Renal cortical epithelial cell (primary cell): ENCODE results near the gene SLC17A4. TPM values are rescaled to one million over a fixed set of nuclear protein-coding genes. Genes with fewer than 3 reads are reported as not detected.
A peak's percentile ranks its signal among the peaks of the same experiment; 100 is the strongest.

Experiments used
- DNase-seq: peaks from one replicate; pipeline ENCODE4 v3.0.0-alpha.2; 2011; ENCODE audit warnings: low read depth
- total RNA-seq: library from RNA; depleted of rRNA; stranded (reverse); fragments of >200 nt; gene quantifications from 2 replicates; pipeline ENCODE4 v1.2.3, GENCODE V29; 2014

The SLC17A4 gene, protein sequence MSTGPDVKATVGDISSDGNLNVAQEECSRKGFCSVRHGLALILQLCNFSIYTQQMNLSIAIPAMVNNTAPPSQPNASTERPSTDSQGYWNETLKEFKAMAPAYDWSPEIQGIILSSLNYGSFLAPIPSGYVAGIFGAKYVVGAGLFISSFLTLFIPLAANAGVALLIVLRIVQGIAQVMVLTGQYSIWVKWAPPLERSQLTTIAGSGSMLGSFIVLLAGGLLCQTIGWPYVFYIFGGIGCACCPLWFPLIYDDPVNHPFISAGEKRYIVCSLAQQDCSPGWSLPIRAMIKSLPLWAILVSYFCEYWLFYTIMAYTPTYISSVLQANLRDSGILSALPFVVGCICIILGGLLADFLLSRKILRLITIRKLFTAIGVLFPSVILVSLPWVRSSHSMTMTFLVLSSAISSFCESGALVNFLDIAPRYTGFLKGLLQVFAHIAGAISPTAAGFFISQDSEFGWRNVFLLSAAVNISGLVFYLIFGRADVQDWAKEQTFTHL
- 4.8 TPM in 1 of 2 replicates, not detected in the other for total RNA-seq

GRCh38 chr6:25754535-25754934, at the start of gene SLC17A4:
Gene SLC17A4, plus strand, starts transcription at chr6:25754742. Its CDS starts 7,221 bp downstream, at chr6:25761963.
- DNase-seq: peak; percentile 45

- DNase-seq: peak; percentile 60
Measured at GRCh38 chr6:25706314-25707014, 48.1 kb upstream of the SLC17A4 start.

GRCh38 chr6:25709761-25710160, 44.8 kb upstream of the SLC17A4 start:
- no peak for DNase-seq

DNA sequence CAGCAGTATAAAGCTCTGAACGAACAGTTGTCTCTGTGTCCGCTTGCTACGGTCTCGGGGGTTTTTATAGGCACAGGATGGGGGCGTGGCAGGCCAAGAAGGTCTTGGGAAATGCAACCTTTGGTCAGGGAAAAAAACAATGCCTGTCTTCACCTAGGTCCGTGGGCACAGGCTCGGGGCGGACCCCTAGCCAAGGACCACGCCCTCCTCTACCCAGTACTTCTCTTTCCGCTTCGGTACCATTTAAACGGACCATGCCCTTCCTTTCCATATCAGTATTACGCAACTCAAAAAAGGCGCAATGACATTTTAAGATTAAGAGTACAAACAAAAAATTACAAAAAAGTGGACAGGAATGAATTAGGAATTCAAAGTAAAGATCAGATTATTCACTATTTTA, 44.3 kb upstream of the SLC17A4 start:
- DNase-seq: no peak

- peak; percentile 19 for DNase-seq
Measured at GRCh38 chr6:25713824-25714223, 40.7 kb upstream of the SLC17A4 start.

DNA sequence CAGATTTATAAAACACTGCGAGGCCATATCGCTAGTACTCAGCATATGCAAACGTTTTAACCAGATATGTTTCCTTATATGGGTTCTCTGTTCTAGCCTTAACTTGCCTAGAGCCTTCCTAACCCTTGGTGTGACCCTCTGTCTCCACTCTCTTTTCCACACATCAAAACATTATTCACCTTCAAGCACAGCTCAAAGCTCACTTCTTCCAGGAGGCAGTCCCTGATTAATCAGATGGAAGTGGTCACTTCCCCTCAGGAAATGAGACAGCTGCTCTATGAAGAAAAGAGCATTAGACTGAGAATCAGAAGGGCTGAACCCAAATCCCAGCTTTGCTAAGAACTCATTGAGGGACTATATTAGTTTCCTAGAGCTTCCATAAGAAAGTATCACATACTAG, 39.8 kb upstream of the SLC17A4 start:
- DNase-seq: no peak

DNA sequence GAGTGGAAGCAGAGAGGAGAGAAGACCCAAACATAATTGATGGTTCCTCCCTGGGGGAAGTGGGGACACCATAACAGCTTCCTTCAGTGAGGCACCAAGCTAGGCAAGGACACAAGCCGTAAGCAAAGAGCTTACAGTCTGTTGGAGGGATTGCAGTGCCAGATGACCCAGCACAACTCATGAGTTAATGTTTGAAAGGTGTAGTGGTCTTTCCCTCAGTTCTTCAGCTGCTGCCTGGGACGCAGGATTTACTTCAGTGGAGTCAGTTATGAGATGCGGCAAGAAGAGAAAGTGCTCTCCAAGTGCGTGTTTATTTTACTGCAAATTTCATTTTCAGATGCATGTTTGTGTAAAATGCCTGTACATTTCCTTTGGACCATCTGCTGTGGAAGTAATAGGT, 38.7 kb upstream of the SLC17A4 start:
- peak; percentile 77 for DNase-seq

DNA sequence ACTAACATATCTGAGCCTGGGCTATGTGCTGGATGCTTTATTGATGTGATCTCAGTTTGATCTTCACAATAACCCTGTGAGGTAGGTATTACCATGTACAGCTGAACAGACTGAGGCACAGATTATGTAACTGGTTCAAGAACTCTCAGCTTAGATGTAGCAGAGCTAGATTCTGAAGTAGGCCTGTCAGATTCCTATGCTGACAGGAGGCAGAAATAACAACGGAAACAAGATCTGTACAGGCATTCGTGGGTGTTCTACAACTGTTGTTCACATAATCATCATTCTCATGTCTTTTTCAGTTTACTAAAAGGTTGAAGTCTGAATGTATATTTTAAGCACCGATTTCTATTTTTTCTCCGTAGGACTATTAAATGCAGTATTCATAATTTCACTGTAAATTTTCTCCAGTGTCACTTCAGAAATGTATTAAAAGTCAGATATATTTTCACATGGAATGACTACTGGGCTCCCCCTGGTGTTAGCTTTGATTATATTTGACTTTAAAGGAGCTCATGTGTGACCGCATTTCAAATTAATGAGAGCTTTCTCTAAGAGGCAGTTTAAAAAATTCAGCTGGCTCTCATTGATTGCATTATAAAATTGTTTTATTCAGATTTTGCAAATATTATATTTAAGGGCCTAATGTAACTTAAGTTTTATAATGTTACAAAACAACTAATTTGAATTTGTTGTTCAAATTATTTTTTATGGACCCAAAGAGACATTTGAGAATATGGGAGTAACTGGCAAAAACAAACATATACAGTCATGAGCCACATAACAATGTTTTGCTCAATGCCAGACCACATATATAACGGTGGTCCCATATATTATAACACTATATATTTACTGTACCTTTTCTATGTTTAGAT, 36.4 kb upstream of the SLC17A4 start:
- peak; percentile 51 for DNase-seq

GRCh38 chr6:25726122-25726911, 28.2 kb upstream of the SLC17A4 start:
- no peak for DNase-seq

GRCh38 chr6:25727028-25727427, 27.5 kb upstream of the SLC17A4 start:
- no peak for DNase-seq

- no peak for DNase-seq
Measured at GRCh38 chr6:25730907-25731306, 23.6 kb upstream of the SLC17A4 start.

- DNase-seq: no peak
Measured at GRCh38 chr6:25731721-25732120, 22.8 kb upstream of the SLC17A4 start.

DNA sequence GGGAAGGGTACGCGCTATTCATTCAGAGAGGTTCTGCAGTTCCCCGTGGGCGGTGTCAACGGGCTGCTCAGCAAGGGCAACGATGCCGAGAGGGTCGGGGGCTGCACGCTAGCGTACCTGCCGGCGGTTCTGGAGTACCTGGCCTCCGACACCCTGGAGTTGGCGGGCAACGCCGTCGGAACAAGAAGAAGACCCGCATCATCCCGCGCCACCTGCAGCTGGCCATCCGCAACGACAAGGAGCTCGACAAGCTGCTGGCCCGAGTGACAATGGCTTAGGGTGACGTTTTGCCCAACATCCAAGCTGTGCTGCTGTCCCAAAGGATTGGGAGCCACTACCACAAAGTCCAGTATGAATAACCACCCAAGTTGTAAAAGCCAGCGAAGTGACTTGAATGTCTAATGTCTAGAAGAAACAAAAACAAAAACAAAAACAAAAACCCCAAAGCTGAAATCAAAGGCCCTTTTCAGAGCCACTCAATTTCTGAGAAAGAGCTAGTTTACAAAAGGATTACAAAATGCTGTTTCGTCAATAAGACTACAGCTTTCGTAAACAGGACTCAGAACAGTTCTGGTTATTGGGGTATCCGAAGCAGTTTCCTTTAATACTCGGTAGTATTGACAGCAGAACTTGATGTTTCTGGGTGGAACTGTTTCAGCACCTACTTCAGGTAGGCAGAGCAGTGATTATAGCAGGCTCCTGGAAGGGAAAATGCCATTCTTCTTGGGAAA, 21.9 kb upstream of the SLC17A4 start:
- DNase-seq: no peak

DNA sequence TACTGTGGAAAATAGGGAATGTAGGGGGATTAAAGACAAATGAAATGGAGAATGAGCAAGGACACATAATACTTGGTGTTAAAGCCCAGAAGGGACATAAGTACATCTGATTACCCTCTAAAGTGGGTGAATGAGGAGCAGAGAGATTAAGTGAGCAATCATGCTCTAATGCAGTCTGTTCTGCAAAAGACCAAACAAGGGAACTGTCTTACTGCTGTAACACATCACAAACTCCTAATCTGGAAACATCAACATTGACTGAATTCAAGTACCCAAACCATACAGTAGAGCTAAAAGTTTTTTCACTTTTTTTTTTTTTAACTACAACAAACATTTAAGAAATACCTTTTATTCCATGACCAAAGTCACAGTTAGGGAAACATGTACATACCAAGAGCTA, 19.3 kb upstream of the SLC17A4 start:
- DNase-seq: no peak

- peak; percentile 11 for DNase-seq
Measured at GRCh38 chr6:25743868-25744267, 10.7 kb upstream of the SLC17A4 start.

- no peak for DNase-seq
Measured at GRCh38 chr6:25745836-25746235, 8.7 kb upstream of the SLC17A4 start.

DNA sequence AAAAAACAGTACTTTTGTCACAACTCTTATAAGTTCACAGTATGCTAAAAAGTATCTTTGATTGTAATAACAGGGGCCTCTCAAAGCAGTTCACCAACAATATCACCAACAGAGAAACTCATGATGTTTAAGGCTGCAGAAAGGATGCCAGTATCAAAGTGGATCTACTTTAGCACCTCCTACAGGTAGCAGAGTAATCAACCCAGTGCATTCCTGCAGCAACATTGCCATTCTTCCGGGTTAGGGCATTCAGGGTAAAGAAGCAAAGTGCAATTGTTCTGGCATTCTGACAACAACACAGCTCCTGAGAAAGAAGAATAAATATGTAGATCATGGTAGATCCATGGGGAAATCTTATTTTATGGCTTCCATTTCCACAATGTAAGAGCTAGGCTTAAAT, 7.6 kb upstream of the SLC17A4 start:
- no peak for DNase-seq

DNA sequence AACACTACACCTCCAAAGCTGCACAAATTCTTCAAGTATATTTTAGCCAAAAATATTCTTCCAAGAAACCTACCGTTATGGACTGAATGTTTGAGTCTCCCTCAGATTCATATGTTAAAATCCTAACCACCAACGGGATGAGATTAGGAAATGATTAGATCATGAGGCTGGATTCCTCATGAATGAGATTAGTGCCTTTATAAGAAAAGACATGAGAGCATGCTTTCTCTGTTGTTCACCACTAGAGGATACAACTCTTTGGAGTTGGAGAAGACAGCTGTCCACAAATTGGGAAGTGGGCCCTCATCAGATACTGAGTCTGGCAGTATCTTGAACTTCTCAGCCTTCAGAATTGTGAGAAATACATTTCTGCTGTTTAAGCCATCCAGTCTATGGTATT, 7.1 kb upstream of the SLC17A4 start:
- DNase-seq: no peak

DNA sequence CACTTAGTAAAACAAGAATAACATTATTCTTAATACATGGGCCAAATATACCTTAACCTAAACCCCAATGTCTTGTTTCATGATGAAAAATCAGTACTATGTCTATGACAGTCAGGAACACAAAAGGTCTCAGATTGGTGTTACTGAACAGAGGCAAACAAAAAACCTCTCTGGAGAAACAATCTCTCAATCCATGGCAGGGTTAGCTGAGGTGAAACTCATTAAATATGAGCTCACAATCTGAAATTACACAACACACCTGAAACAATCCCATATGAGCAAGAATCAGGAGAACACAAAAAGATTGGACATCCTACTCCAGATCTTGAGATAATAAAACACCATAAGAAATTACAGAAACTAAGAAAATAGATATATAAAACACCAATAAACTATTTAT, 6.5 kb upstream of the SLC17A4 start:
- DNase-seq: peak; percentile 19
